ENCODE data around the gene CAP2.

Gene CAP2

DNA sequence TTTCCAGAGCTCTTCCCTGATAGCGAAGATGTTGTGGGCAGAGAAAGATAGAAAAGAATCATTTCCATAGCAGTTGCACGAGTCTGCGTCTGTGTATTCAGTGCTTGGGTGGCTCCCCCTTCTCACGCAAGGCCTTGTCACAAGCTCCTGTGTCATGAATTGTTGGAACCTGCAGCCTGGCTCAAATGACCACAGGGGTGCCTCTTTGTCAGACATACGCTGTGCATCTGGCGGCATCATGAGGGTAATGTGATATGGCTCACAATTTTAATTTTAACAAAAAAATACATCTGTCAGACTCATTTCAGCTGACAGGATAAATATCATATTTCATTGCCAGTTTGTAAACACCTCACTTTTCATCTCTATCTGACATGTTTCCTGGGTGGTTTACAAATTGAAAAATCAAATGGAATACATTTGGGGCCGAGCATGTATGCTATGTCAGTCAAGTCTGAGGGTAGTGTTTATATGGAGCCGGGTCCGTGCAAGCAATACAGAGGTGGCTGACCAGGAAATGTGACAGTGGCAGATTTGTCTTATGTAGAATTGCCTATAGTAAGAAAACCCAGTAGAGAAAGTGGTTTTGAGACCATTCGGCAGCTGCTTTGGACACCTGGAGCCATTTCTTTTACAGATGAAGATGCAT is 90.9 kb downstream of the CAP2 start:
- no peak for DNase-seq
- Histone ChIP-seq H3K27me3 (replicated peaks) (no peaks in the 10 kb centered on the region), H3K4me3 (ENCODE audit: low read depth, low read length) (no peak overlapping the region), H3K36me3 (replicated peaks) (no peaks in the 10 kb centered on the region), H3K27ac (no peak overlapping the region)
- in situ Hi-C loops (cut with HindIII; ENCODE audit: low pct_ligation_motif_present, low sequenced_read_pairs) = no loop called here
- TF ChIP-seq, protein P1, sequence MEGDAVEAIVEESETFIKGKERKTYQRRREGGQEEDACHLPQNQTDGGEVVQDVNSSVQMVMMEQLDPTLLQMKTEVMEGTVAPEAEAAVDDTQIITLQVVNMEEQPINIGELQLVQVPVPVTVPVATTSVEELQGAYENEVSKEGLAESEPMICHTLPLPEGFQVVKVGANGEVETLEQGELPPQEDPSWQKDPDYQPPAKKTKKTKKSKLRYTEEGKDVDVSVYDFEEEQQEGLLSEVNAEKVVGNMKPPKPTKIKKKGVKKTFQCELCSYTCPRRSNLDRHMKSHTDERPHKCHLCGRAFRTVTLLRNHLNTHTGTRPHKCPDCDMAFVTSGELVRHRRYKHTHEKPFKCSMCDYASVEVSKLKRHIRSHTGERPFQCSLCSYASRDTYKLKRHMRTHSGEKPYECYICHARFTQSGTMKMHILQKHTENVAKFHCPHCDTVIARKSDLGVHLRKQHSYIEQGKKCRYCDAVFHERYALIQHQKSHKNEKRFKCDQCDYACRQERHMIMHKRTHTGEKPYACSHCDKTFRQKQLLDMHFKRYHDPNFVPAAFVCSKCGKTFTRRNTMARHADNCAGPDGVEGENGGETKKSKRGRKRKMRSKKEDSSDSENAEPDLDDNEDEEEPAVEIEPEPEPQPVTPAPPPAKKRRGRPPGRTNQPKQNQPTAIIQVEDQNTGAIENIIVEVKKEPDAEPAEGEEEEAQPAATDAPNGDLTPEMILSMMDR (IDR thresholded peaks at IDR 0.05; ENCODE audit: low read depth, low read length, missing control alignments) = no peak

DNA sequence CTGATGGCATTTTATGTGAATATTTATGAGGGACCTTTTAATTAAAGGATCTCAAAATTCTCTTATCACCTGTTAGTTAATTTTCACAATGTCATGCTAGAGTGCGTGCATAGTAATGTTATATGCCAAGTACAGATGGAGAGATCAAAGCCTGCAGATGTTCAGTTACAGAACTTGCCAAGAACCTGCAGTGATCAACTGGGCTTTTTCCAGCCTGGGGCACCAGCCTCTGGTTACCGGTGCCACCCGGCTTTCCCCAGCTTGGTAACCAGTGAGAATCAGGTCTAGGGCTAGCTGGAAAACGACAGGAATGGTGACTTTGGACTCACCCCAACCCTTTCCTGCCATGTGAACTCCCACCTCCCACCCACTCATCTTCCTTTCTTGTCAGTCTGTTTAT is 91.8 kb downstream of the CAP2 start:
- in situ Hi-C loops (cut with HindIII; ENCODE audit: low pct_ligation_motif_present, low sequenced_read_pairs) = no loop called here
- no peaks in the 10 kb centered on the region for H3K36me3 ChIP-seq (replicated peaks)
- TF ChIP-seq, protein P1 (IDR thresholded peaks at IDR 0.05; ENCODE audit: low read depth, low read length, missing control alignments) = no peak
- H3K4me3 ChIP-seq (ENCODE audit: low read depth, low read length) = no peak overlapping the region
- H3K27ac ChIP-seq = no peak overlapping the region
- no peaks in the 10 kb centered on the region for H3K27me3 ChIP-seq (replicated peaks)
- DNase-seq = no peak

- Histone ChIP-seq H3K4me3 (ENCODE audit: low read depth, low read length) (no peak overlapping the region), H3K27ac (no peak overlapping the region), H3K27me3 (replicated peaks) (no peaks in the 10 kb centered on the region), H3K36me3 (replicated peaks) (no peaks in the 10 kb centered on the region)
- TF ChIP-seq, protein P1 (IDR thresholded peaks at IDR 0.05; ENCODE audit: low read depth, low read length, missing control alignments) = no peak
- DNase-seq = no peak
- in situ Hi-C loops (cut with HindIII; ENCODE audit: low pct_ligation_motif_present, low sequenced_read_pairs) = no loop called here
Measured at GRCh38 chr6:17485946-17486345, 92.6 kb downstream of the CAP2 start.

GRCh38 chr6:17486680-17487079 is 93.3 kb downstream of the CAP2 start:
- TF ChIP-seq, protein P1 (IDR thresholded peaks at IDR 0.05; ENCODE audit: low read depth, low read length, missing control alignments) = no peak
- H3K4me3 ChIP-seq (ENCODE audit: low read depth, low read length) = no peak overlapping the region
- no peak for DNase-seq
- in situ Hi-C loops (cut with HindIII; ENCODE audit: low pct_ligation_motif_present, low sequenced_read_pairs) = no loop called here
- H3K27ac ChIP-seq = no peak overlapping the region
- no peaks in the 10 kb centered on the region for H3K36me3 ChIP-seq (replicated peaks)
- H3K27me3 ChIP-seq (replicated peaks) = no peaks in the 10 kb centered on the region

DNA sequence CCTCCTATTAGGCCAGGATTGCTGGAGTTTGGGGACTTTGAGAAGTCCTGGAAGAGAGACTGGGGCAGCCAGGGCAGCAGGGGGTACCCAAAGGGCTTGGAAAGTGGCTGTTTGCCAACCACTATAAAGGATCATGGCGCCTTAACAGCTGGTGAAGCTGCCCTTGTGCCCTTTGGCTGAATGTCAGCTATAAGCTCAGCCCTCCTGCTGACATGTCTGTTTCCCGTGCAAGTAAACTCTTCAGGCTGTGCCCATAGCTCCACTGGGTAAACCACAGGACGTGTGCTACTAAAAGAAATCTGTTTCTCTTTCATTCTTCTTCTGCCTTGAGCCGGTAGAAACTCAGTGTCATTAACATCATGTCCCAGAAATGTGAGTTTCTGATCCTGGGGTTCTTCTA is 97.3 kb downstream of the CAP2 start:
- TF ChIP-seq, protein P1 (IDR thresholded peaks at IDR 0.05; ENCODE audit: low read depth, low read length, missing control alignments) = no peak
- Histone ChIP-seq H3K36me3 (replicated peaks) (no peaks in the 10 kb centered on the region), H3K27me3 (replicated peaks) (no peaks in the 10 kb centered on the region), H3K4me3 (ENCODE audit: low read depth, low read length) (no peak overlapping the region), H3K27ac (no peak overlapping the region)
- no peak for DNase-seq
- in situ Hi-C loops (cut with HindIII; ENCODE audit: low pct_ligation_motif_present, low sequenced_read_pairs) = no loop called here

Data from brain microvascular endothelial cell (primary cell).